ENCODE data around the gene TRIP12. TPM values are rescaled to one million over a fixed set of nuclear protein-coding genes. Genes with fewer than 3 reads are reported as not detected.

The TRIP12 gene
- total RNA-seq, 1 experiment from 2014 or later, result 368 TPM

DNA sequence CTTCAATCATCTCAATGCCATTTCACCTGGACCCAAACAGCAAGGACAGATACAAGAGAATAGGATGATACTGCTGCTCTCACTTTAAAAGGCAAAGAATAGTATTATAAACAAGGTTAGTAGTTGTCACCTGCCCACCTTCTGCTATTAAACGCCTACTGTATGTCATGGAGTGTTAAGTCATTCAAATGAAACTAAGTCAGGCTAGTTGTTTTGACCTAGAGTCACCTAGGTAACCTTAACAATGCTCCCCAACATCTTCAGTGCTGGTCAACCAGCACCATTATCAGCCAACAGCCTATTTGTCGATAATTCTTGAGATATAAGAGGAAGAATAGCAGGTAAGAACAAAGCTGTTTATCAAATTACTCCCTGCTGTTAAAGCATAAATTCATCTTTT lies 39.2 kb downstream of the TRIP12 start:
- ChIA-PET CTCF (no interaction called here), POLR2A (no interaction called here)
- H3K9me3 ChIP-seq (ENCODE audit: control insufficient read depth, insufficient read depth, low read depth, low read length), result no peaks in the 10 kb centered on the region
- in situ Hi-C loops (cut with HindIII; ENCODE audit: low pct_unique_long_range_greater_than_20kb, low sequenced_read_pairs), result no loop called here
- no peaks in the 10 kb centered on the region for H3K27me3 ChIP-seq (ENCODE audit: control insufficient read depth, insufficient read depth, low read length)
- ATAC-seq (no peak; the same call in 1 of the 2 replicates), DNase-seq (ENCODE audit: low read depth, low spot score) (no peak)
- peaks cover 4% of the 10 kb centered on the region; the same call in 1 of the 2 replicates for H3K4me1 ChIP-seq (ENCODE audit: control insufficient read depth, insufficient read depth, low read length)
- no TSS peak for BruUV-seq (replicated peaks)
- intact Hi-C loops (cut with micrococcal nuclease; ENCODE audit: unreplicated experiment), result no loop called here
- H3K27ac ChIP-seq (ENCODE audit: low read length), result no peak overlapping the region
- H3K36me3 ChIP-seq (ENCODE audit: control insufficient read depth, insufficient read depth, low read length), result peaks cover 14% of the 10 kb centered on the region
- TF ChIP-seq TCF7L2 (IDR thresholded peaks at IDR 0.05; ENCODE audit: low read depth, low read length) (no peak), SIN3A (IDR thresholded peaks at IDR 0.05; ENCODE audit: borderline replicate concordance, insufficient read depth, low read depth, low read length) (no peak), POLR2AphosphoS5 (IDR thresholded peaks at IDR 0.05; ENCODE audit: low read depth, low read length) (no peak)
- TF ChIP-seq, protein P1, sequence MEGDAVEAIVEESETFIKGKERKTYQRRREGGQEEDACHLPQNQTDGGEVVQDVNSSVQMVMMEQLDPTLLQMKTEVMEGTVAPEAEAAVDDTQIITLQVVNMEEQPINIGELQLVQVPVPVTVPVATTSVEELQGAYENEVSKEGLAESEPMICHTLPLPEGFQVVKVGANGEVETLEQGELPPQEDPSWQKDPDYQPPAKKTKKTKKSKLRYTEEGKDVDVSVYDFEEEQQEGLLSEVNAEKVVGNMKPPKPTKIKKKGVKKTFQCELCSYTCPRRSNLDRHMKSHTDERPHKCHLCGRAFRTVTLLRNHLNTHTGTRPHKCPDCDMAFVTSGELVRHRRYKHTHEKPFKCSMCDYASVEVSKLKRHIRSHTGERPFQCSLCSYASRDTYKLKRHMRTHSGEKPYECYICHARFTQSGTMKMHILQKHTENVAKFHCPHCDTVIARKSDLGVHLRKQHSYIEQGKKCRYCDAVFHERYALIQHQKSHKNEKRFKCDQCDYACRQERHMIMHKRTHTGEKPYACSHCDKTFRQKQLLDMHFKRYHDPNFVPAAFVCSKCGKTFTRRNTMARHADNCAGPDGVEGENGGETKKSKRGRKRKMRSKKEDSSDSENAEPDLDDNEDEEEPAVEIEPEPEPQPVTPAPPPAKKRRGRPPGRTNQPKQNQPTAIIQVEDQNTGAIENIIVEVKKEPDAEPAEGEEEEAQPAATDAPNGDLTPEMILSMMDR (IDR thresholded peaks at IDR 0.05), result no peak
- TF ChIP-seq, protein P2, sequence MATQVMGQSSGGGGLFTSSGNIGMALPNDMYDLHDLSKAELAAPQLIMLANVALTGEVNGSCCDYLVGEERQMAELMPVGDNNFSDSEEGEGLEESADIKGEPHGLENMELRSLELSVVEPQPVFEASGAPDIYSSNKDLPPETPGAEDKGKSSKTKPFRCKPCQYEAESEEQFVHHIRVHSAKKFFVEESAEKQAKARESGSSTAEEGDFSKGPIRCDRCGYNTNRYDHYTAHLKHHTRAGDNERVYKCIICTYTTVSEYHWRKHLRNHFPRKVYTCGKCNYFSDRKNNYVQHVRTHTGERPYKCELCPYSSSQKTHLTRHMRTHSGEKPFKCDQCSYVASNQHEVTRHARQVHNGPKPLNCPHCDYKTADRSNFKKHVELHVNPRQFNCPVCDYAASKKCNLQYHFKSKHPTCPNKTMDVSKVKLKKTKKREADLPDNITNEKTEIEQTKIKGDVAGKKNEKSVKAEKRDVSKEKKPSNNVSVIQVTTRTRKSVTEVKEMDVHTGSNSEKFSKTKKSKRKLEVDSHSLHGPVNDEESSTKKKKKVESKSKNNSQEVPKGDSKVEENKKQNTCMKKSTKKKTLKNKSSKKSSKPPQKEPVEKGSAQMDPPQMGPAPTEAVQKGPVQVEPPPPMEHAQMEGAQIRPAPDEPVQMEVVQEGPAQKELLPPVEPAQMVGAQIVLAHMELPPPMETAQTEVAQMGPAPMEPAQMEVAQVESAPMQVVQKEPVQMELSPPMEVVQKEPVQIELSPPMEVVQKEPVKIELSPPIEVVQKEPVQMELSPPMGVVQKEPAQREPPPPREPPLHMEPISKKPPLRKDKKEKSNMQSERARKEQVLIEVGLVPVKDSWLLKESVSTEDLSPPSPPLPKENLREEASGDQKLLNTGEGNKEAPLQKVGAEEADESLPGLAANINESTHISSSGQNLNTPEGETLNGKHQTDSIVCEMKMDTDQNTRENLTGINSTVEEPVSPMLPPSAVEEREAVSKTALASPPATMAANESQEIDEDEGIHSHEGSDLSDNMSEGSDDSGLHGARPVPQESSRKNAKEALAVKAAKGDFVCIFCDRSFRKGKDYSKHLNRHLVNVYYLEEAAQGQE (IDR thresholded peaks at IDR 0.05; ENCODE audit: insufficient read depth in 1 of 2, low read depth in 2 of 2, low read length in 1 of 2), result no peak
- H3K4me3 ChIP-seq (ENCODE audit: low read depth in 2 of 2, low read length in 2 of 2), result no peak overlapping the region

DNA sequence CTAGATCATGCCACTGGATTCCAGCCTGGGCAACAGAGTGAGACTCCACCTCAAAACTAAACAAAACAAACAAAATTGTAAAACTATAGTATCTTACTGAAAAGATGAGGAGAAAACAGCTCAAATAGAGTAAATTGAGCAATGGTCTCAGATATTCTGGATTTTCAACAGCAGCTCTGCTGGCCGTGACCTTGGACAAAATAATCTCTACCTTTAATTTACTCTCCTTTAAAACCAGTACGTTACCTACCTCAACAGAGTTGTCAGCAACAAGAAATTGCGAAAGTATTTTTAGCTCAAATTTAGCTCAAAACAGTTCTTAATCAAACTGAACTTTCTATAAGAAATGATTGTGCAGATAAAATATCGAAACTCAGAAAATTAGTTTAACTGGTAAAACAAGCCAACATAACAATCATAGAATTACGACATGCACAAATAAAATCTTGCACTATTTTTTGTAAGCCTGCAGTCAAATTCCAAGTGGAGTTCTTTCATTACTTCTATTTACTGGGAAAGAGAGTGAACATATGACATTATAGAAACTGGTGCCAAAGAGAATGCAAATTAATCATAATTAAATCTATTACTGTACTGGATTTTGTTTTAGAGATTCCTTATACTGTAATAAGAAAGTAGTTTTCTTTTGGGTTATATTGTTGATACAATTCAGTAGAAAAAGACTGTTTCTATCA lies 40.8 kb downstream of the TRIP12 start:
- TF ChIP-seq TCF7L2 (IDR thresholded peaks at IDR 0.05; ENCODE audit: low read depth, low read length) (no peak), SIN3A (IDR thresholded peaks at IDR 0.05; ENCODE audit: borderline replicate concordance, insufficient read depth, low read depth, low read length) (no peak), POLR2AphosphoS5 (IDR thresholded peaks at IDR 0.05; ENCODE audit: low read depth, low read length) (no peak)
- TF ChIP-seq, protein P1 (IDR thresholded peaks at IDR 0.05), result no peak
- no peaks in the 10 kb centered on the region for H3K9me3 ChIP-seq (ENCODE audit: control insufficient read depth, insufficient read depth, low read depth, low read length)
- no peak overlapping the region for H3K27ac ChIP-seq (ENCODE audit: low read length)
- ATAC-seq (no peak), DNase-seq (ENCODE audit: low read depth, low spot score) (no peak)
- no TSS peak for BruUV-seq (replicated peaks)
- no peak overlapping the region for H3K4me3 ChIP-seq (ENCODE audit: low read depth in 2 of 2, low read length in 2 of 2)
- no peaks in the 10 kb centered on the region for H3K27me3 ChIP-seq (ENCODE audit: control insufficient read depth, insufficient read depth, low read length)
- POLR2A ChIA-PET, result no interaction called here
- peaks cover 19% of the 10 kb centered on the region for H3K36me3 ChIP-seq (ENCODE audit: control insufficient read depth, insufficient read depth, low read length)
- intact Hi-C loops (cut with micrococcal nuclease; ENCODE audit: unreplicated experiment) (no loop called here), in situ Hi-C loops (cut with HindIII; ENCODE audit: low pct_unique_long_range_greater_than_20kb, low sequenced_read_pairs) (no loop called here)
- CTCF ChIA-PET, result no interaction called here
- H3K4me1 ChIP-seq (ENCODE audit: control insufficient read depth, insufficient read depth, low read length), result no peaks in the 10 kb centered on the region
